ENCODE data around the gene PLEKHJ1.

Gene PLEKHJ1

DNA sequence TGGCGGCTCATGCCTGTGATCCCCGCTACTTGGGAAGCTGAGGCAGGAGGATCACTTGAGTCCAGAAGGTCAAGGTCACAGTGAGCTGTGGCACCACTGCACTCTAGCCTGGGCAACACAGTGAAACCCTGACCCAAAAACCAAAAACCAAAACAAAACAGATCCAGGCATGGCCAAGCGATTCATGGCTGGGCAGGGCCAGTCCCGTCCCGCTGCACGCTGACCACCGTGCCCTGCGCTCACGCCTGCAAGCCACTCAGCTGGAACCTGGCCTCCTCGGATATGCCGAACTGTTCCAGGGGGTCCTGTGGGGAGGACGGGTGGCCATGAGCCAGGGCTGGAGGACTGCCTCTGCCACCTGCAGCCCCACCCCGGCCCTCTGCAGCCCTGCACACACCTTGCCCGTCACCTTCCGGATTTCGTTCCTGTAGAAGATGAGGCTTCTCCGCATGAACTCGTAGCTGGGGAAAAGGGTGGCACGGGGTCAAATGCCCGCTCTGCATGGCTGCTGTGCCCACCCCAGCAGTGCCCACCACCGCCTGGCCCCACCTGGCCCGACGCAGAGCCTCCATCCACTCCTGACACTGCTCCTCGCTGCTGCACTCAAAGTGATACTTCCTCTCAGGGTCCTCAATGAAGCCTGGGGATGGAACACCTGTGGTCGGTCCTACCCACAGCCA lies 2.4 kb downstream of the PLEKHJ1 start:
- no peak for DNase-seq

DNA sequence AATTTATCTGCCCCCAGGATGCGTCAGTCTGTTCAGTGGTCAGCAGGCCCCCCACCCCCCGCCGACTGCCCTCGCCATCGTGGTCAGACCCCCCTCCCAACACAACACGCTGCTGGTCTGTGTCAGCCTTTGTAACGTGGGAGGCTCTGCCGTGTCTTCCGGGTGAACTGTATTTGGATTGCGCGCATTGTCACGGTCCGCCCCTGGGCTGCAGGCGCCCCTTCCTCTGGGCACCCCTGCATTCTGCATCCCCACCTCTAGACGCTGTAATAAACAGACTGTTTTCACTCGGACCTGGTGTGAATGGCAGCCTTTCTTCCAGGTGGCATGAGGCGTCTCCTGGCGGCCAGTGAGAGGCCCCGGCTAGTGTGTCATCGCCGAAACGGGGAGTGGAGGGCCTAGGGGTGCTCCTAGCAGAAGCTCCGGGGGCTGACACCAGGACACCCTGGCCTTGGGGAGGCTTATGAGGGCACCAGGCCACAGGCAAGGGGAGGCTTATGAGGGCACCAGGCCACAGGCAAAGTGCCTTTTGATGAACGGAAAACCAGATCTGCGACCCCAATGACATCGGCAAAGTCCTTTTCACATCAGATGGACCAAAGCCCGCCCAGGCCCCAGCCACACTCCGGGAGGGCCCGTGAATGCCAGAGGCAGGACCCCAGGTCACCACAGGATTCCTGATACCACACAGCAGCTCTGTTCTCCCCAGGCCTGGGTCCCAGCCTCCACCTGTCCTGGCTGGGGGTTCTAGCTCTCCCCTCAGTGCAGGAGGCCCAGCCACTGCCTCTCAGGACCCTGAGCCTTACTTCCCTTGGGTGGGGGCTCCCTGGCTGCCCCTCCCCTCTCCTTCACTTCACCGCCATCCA lies 3.6 kb downstream of the PLEKHJ1 start:
- DNase-seq: no peak

- DNase-seq: no peak
Measured at GRCh38 chr19:2231621-2232221, 4.4 kb downstream of the PLEKHJ1 start.

GRCh38 chr19:2230807-2231533 lies 5.2 kb downstream of the PLEKHJ1 start:
- DNase-seq: no peak

DNA sequence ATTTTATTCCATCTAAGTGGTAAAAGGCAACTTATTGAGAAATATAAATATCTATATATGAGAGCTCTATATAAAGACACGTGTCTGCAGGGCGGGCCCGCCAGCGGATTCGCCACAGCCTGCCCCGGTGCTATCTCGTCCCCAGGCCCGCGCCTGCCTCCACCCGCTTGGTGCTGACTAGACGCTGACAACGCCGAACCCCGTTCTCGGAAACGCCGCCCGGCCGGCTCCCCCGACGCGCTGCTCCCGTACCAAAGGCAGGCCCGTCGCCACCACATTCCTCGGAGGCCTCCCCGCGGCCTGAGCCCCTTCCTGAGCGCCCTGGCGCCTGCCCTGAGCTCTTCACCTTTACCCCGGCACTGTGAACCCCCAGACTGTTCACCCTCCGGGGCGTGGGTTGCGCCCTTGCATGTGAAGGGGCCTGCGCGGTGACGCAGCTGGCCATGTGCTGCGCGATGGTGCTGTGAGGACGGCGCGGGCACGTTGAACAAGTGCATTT lies 6.0 kb downstream of the PLEKHJ1 start:
- DNase-seq: no peak

- no peak for DNase-seq
Measured at GRCh38 chr19:2229103-2230032, 6.8 kb downstream of the PLEKHJ1 start.

DNA sequence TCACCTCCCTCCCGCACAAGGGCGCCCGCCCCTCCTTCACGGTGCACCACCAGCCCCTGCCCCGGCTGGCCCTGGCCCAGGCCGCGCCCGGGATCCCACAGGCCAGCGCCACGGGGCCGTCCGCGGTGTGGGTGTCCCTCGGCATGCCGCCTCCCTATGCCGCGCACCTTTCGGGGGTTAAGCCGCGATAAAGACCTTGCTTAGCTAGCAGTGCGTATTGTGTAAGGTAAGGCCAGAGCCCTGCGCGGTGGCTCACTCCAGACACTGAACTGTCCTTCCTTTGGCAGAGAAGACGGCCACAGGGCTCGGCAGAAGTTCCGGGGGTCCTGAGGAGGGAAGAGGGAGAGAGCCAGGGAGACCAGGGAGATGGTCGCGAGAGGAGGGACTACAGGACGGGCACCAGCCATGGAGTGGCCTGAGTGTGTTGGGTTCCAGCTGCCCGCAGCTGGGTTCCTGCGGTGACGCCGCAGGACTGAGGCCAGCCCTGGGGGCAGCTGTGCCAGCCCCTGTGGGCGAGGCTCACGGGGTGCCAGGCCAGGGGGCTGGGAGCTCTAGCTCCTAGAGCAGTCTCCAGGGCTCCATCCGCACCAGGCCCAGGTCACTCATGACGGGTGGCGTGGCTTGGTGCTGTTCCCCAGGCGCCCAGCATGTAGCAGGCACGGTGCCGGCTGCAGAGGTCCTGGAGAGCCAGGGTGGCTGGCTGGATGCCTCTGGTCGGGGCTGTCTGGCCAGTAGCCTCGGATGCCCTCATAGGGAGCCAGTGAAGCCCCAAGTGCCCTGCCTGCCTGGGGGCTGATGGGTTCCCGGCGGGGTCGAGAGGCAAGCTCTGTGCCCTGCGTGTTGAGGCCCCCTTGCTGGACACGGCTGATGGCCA lies 7.7 kb downstream of the PLEKHJ1 start:
- DNase-seq: no peak

GRCh38 chr19:2227415-2228156 lies 8.5 kb downstream of the PLEKHJ1 start:
- no peak for DNase-seq

DNA sequence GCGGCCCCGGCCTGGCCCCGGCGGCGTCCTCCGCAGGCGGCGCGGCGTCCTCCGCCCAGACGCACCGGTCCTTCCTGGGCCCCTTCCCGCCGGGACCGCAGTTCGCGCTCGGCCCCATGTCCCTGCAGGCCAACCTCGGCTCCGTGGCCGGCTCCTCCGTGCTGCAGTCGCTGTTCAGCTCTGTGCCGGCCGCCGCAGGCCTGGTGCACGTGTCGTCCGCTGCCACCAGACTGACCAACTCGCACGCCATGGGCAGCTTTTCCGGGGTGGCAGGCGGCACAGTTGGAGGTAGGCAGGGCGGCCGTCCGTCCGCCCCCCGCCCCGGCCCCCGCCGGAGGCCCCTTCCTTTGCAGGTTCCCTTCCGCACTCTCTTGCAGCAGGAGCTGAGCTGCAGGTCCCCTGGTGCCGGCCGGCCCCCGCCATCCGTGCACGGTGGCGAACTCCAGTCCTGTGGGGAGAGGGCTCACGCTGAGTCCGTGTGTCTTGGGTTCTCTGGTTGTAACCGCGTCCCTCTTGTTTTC lies 9.2 kb downstream of the PLEKHJ1 start:
- no peak for DNase-seq

DNA sequence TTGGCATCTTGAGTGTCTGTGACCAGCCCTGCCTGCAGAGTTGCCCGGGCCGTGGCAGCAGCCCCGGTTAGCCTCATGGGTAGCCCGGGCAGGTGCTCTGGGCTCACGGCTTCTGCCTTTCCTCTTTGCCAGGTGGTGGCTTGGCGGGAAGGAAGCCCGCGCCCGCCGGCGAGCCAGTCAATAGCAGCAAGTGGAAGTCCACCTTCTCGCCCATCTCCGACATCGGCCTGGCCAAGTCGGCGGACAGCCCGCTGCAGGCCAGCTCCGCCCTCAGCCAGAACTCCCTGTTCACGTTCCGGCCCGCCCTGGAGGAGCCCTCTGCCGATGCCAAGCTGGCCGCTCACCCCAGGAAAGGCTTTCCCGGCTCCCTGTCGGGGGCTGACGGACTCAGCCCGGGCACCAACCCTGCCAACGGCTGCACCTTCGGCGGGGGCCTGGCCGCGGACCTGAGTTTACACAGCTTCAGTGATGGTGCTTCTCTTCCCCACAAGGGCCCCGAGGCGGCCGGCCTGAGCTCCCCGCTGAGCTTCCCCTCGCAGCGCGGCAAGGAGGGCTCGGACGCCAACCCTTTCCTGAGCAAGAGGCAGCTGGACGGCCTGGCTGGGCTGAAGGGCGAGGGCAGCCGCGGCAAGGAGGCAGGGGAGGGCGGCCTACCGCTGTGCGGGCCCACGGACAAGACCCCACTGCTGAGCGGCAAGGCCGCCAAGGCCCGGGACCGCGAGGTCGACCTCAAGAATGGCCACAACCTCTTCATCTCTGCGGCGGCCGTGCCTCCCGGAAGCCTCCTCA lies 9.9 kb downstream of the PLEKHJ1 start:
- no peak for DNase-seq

DNA sequence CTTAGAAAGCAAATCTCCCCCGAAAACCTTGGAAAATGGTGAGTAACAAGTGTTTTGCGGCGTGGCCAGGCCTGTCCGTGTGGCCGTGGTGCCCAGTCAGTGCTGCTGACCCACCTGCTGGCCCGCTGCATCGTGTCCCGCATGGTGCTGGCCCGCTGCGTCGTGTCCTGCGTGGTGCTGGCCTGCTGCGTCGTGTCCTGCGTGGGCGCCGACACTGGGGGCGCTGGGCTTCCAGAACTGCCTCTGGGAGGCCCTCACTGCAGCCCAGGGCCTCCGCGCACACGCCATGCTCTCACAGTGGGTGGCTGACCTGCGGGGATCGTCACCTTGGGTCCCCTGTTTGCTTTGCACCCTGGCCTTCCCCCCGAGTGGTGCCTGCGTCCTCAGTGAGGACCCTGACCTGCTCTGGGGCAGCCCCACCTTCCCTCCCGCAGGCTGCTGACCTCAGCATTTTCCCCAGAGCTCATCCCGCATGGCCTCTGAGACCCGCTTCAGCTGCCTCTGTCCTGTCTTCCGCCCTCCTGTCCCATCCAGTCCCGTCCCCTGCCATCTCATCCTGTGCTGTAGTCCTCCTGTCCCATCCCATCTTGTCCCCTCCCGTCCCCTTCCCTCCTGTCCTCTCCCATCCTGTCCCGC lies 10.6 kb downstream of the PLEKHJ1 start:
- DNase-seq: no peak

DNA sequence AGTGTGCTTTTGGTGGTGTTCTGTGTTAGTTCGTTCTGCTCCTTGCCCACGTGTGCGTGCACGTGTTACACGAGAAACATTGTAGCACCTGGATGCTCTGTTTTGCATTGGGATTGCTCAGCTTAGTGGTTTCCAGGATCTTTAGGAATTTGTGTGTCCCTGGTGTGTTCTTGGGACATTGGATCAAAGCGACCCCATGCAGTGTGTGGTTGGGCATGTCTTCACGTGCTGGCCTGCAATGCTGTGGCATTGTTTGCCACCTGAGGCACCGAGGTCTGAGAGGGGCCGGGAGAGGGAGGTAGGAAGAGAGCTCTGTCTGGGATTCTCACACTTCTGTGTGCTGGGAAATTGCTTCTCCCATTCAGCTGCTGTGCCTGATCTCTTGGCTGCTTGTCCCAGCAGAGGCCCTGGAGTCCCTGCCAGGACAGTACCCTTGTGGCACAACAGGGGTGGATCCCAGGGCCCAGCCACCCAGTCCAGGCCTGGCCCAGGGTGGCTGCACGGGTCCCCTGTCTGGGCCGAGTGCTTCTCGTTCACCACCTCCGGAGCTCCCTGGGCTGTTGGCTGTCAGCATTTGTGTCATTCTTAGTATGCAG lies 11.3 kb downstream of the PLEKHJ1 start:
- no peak for DNase-seq

DNA sequence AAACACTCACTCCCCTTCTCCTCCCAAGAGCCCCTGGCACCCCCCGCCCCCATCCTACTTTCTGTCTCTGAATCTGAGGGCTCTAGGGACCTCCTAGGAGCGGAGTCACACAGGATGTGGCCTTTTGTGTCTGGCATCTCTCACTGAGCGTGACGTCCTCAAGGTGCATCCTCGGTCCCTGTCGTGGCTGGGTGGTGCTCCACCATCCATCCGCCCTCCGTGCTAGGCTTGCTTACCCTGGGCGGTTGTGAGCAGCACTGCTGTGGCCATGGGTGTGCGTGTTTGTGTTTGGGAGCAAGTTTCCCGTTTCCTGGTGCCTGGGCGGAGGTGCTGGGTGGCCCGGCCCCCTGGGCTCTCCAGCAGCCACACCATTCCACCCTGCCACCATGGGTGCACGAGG lies 12.2 kb downstream of the PLEKHJ1 start:
- no peak for DNase-seq

DNA sequence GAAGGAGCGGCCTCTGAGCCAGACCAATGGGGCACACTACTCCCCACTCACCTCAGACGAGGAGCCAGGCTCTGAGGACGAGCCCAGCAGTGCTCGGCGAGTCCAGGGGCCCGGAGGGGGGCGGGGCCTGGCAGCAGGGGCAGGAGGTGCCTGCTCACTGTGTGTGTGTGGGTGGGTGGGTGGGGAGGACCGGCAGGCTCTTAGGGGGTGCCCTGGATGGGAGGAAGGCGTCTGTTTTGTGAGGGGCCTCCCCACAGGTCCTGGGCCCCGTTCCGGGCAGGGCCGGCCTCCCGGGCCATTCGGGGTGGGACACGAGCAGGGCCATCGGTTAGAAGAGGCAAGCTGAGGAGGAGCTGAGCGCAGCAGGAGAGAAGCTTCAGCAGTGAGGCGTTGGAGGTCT lies 12.7 kb downstream of the PLEKHJ1 start:
- no peak for DNase-seq

GRCh38 chr19:2221918-2222317 lies 14.2 kb downstream of the PLEKHJ1 start:
- DNase-seq: no peak

GRCh38 chr19:2221250-2221831 lies 14.8 kb downstream of the PLEKHJ1 start:
- no peak for DNase-seq

GRCh38 chr19:2219726-2220125 lies 16.4 kb downstream of the PLEKHJ1 start:
- no peak for DNase-seq

GRCh38 chr19:2217591-2217990 lies 18.5 kb downstream of the PLEKHJ1 start:
- DNase-seq: no peak

All from right forelimb (tissue), 1 donor.